ENCODE results near the gene PTGR3.

GRCh38 chr18:75228967-75229366 is 20.0 kb upstream of the PTGR3 start:
- TF ChIP-seq, protein P1, sequence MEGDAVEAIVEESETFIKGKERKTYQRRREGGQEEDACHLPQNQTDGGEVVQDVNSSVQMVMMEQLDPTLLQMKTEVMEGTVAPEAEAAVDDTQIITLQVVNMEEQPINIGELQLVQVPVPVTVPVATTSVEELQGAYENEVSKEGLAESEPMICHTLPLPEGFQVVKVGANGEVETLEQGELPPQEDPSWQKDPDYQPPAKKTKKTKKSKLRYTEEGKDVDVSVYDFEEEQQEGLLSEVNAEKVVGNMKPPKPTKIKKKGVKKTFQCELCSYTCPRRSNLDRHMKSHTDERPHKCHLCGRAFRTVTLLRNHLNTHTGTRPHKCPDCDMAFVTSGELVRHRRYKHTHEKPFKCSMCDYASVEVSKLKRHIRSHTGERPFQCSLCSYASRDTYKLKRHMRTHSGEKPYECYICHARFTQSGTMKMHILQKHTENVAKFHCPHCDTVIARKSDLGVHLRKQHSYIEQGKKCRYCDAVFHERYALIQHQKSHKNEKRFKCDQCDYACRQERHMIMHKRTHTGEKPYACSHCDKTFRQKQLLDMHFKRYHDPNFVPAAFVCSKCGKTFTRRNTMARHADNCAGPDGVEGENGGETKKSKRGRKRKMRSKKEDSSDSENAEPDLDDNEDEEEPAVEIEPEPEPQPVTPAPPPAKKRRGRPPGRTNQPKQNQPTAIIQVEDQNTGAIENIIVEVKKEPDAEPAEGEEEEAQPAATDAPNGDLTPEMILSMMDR (IDR thresholded peaks at IDR 0.05; ENCODE audit: borderline replicate concordance, extremely low read depth, low read length, poor library complexity, severe bottlenecking) = no peak
- TF ChIP-seq EZH2 (IDR thresholded peaks at IDR 0.05; ENCODE audit: borderline replicate concordance, low read depth, low read length, severe bottlenecking) = no peak
